Fibroblast of lung (primary cell): Measurements from ENCODE around the gene CENPI.

Experiments
- EZH2 ChIP-seq: IDR thresholded peaks from 2 replicates; pipeline ENCODE4 v1.5.1; 2012; ENCODE audit warnings: low read length, control low read depth, mild to moderate bottlenecking; ENCODE audit errors: missing control alignments
- TF ChIP-seq, protein P1 (sequence below), 2 donors: IDR thresholded peaks in 1 of 2; conservative IDR thresholded peaks in 1 of 2; 1 replicate in 1 of 2; 2 replicates in 1 of 2; pipeline ENCODE4 v1.5.1; 2011 to 2012; ENCODE audit warnings: low read length in 2 of 2, control low read depth in 1 of 2, inconsistent platforms in 1 of 2, low read depth in 1 of 2, mild to moderate bottlenecking in 1 of 2

DNA sequence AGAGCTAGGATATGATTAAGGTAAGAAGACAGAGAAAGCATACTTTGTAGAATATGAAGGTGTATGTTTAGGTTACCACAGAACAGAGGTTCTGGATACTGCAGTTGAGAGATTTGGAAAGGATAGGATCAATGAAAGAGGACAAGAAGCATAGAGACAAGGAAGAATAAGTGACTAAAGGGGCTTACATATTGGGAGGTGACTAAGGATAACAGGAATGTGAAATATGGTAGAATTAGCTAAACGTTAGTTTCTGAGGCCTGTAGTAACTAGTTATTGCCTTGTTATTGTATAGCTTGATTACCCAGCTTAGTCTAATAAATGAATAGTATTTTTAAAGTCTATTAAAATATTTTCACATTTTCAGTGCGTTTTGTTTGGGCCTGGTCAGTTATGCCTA is 38.2 kb downstream of the CENPI start:
- TF ChIP-seq, protein P1, sequence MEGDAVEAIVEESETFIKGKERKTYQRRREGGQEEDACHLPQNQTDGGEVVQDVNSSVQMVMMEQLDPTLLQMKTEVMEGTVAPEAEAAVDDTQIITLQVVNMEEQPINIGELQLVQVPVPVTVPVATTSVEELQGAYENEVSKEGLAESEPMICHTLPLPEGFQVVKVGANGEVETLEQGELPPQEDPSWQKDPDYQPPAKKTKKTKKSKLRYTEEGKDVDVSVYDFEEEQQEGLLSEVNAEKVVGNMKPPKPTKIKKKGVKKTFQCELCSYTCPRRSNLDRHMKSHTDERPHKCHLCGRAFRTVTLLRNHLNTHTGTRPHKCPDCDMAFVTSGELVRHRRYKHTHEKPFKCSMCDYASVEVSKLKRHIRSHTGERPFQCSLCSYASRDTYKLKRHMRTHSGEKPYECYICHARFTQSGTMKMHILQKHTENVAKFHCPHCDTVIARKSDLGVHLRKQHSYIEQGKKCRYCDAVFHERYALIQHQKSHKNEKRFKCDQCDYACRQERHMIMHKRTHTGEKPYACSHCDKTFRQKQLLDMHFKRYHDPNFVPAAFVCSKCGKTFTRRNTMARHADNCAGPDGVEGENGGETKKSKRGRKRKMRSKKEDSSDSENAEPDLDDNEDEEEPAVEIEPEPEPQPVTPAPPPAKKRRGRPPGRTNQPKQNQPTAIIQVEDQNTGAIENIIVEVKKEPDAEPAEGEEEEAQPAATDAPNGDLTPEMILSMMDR (conservative IDR thresholded peaks at IDR 0.05 in 1 of 2, IDR thresholded peaks at IDR 0.05 in 1 of 2; ENCODE audit: low read depth in 1 of 2, low read length in 2 of 2), result no peak
- TF ChIP-seq EZH2, result no peak
